Right cardiac atrium (tissue), 5 donors: ENCODE data around the gene PNPLA2. TPM values are rescaled to one million over a fixed set of nuclear protein-coding genes. Genes with fewer than 3 reads are reported as not detected.

ENCODE experiments used
- ATAC-seq, 2 donors: fragments of 200-7000 bp; cut with Tn5 transposase; one replicate each; pipeline versions ENCODE4 v1.8.0 to v1.9.1; 2020; ENCODE audit warnings: moderate library complexity in 2 of 2, mild to moderate bottlenecking in 1 of 2
- DNase-seq, 3 donors: peaks; one replicate each; pipeline ENCODE4 v3.0.0-alpha.2; 2020
- H3K27ac ChIP-seq: one replicate; pipeline ENCODE4 v1.5.1; 2013; ENCODE audit warnings: mild to moderate bottlenecking, low read length, control low read depth, moderate library complexity
- H3K27me3 ChIP-seq: one replicate; pipeline ENCODE4 v1.6.1; 2013; ENCODE audit not compliant: control insufficient read depth, insufficient read depth
- H3K4me1 ChIP-seq: one replicate; pipeline ENCODE4 v1.6.1; 2013; ENCODE audit warnings: low read length; ENCODE audit not compliant: control insufficient read depth, insufficient read depth
- H3K4me3 ChIP-seq: one replicate; pipeline ENCODE4 v1.5.1; 2013; ENCODE audit warnings: low read length, control low read depth
- H3K9me3 ChIP-seq: one replicate; pipeline ENCODE4 v1.6.1; 2013; ENCODE audit warnings: low read length; ENCODE audit not compliant: control insufficient read depth
- WGBS: extraction: QIAGEN DNeasy Blood & Tissue Kit; methylation state at CpG from one replicate; pipeline ENCODE4 v1.1.7; 2013; 5-methylcytosine and 5-hydroxymethylcytosine counted together
- intact Hi-C, 4 donors: fragments of 100-400 bp; cut with DNase I; formaldehyde crosslinking; loops; one replicate each; pipeline versions ENCODE4 v1.11.0 to v1.14.0; 2022 to 2023
- polyA plus RNA-seq: library from polyadenylated mRNA; stranded (reverse); fragments of 200-250 nt; gene quantifications from one replicate; pipeline ENCODE4 v1.2.3, GENCODE V29; 2013
- total RNA-seq, 4 donors: library from RNA; stranded (reverse); fragmentation: NEBNext Ultra II Directional; extraction: Animal tissue kit (Norgen Biotek cat#: 25700); gene quantifications; one replicate each; pipeline ENCODE4 v1.2.1, GENCODE V29; 2021
- donor health status: healthy with polysubstance abuse.
- donor health status: DM: no; HTN: yes; CAD: no.
- donor health status: DM: no; HTN: no; CAD: no.
- donor health status: DM: no; HTN: yes; CAD: no; lungs with severe emphysema.
- donor health status: DM: yes; HTN: yes; CAD: no.

Gene PNPLA2
- total and polyA plus RNA-seq, 5 donors = 145 to 193 (median 176) TPM

DNA sequence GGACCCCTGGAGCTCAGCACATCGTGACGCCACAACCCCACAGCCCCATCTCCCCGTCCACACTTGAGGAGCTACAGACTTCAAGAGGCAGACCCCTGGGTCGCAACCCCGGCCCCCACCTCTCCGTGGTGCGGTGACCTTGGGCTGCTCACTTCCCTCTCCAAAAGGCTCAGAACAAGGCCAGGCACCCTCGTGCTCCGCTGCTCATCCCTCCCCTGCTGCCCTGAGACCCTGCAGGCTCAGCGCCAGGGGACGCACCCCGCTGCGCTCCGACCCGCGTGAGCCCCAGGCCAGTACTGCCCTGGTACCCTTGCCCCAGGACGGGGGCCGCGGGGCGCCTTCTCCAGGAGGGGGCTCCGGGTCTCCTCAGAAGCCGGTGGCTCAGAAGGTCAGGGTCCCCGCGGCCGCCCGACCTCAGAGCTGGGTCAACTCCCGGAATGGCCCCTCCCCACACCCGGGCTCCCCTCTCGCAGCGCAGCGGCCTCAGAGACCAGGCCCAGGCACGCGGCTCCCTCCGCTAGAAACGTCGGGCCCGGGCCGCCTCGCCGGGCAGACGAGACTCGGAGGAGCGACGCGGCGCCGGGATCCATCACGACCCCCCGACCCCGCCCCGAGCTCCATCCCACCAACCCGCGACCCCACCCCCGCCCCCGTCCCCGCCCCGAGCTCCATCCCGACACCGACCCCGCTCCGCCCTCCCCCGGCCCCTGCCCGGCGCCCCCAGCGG is 42.0 kb upstream of the PNPLA2 start:
- peak overlapping the region; percentile 67 for H3K4me3 ChIP-seq
- ATAC-seq (peak; percentile 28 to 31), DNase-seq (peak; percentile 39 to 70 (median 69))
- H3K4me1 ChIP-seq = peaks cover 9% of the 10 kb centered on the region
- 1% methylated on average over 65 of the region's 65 CpGs for WGBS
- intact Hi-C loops = no loop called here
- H3K27me3 ChIP-seq = no peaks in the 10 kb centered on the region
- H3K27ac ChIP-seq = peak overlapping the region; percentile 59
- no peaks in the 10 kb centered on the region for H3K9me3 ChIP-seq

DNA sequence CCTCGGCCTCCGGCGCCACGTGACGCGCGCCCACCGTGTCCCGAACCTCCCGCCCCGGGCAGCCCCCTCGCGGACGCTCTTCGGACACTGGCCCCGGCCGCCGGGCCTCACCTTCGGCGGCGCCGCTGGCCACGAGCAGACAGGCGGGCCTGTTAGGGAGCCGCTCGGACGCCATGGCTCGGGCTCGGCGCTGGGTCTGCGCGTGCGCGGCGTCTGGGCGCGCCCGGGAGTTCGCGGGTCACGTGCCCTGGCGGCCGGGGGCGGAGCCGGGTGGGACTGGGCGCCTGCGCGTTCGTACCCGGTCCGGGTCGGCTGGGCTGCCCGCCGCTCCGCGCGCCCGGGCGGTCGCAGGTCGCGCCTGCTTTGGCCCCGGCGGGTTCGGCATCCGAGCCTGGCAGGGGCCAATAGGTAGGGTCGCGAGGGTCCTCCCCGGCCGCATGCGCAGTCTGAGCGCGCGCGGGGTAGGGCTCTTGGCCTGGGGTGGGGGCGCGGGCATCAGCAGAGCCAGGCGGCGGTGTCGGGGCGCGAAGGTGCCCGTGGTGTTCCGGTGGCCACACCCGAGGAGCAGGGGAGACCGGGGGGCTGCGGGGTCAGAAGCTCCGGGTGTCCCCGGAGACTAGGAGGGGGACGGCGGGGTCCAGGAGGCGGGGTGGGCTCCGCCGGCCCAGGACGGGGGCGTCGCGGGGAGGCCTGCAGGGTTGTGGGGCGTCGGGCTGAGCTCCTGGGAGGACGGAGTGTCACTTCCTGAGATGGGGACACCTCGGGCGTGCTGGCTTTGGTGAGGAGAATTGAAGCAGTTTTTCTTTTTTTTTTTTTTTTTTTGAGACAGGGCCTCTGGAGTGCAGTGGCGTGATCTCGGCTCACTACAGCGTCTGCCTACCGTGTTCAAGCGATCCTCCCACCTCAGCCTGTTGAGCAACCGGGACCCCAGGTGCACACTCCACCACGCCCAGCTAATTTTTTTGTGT is 41.1 kb upstream of the PNPLA2 start, which contains the start of gene GATD1:
GATD1 (minus strand) TSS at position 200 of the 968 bp plus-strand sequence; CDS start at position 175, 25 bp downstream.
- DNase-seq (peak; percentile 94 to 98 (median 98)), ATAC-seq (peak; percentile 88 to 89)
- intact Hi-C loops = no loop called here
- 1% methylated on average over 110 of the region's 110 CpGs for WGBS
- H3K9me3 ChIP-seq = no peaks in the 10 kb centered on the region
- H3K4me3 ChIP-seq = peak within 1 kb of the TSS; percentile 67
- H3K27ac ChIP-seq = peak within 1 kb of the TSS; percentile 60
- H3K4me1 ChIP-seq = peaks cover 9% of the 10 kb centered on the region
- no peaks in the 10 kb centered on the region for H3K27me3 ChIP-seq

DNA sequence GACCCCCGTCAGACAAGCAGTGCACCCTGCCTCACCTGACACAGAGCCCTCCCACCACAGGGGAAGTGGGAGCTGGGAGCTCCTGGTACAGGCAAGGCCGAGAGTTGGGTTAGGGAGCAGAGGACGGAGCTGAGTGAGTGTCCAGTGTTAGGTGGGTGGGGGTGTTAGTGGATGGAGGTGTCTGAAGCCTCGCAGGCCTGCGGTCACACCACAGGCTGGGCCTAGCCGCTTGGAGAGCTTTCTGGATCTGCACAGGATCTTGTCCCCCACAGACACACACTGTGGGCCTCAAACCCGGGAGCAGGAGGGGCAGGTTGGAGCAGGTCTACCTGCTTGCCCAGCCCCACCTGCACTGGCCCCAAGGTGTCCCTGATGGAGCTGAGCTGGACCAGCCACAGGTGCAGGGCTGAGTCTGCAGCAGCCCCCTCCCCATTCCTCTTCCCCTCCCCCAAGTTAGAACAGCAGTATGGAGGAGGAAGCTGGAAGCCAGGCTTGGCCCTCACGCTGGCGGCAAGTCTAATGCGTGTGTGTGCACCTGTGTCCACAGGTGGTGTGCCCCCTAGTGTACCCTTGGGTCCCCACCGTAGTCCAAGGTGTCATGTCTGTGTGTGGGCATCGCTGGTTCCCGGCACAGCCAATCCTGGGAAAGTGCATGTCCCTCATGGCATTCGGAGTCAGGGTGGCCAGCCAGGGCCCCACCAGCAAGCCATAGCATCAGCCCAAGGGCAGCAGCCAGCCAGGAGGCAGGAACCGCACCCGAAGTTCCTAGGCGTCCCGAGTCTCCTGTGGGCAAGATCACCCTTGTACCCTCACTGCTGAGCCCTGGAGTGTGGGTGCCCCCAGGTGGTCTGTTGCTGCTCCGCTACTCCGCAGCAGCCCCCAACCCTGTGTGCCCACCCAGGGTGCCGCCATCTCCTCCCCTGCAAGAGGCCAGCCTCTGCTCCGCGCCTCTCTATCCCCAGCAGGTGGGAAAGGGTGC is 39.4 kb upstream of the PNPLA2 start:
- Histone ChIP-seq H3K27me3 (no peaks in the 10 kb centered on the region), H3K27ac (no peak overlapping the region), H3K4me3 (no peak overlapping the region), H3K4me1 (peaks cover 9% of the 10 kb centered on the region), H3K9me3 (no peaks in the 10 kb centered on the region)
- WGBS = 92% methylated on average over 23 of the region's 23 CpGs
- ATAC-seq (no peak), DNase-seq (peak in 2 of 3 donors; percentile 14 to 60)
- intact Hi-C loops = no loop called here

DNA sequence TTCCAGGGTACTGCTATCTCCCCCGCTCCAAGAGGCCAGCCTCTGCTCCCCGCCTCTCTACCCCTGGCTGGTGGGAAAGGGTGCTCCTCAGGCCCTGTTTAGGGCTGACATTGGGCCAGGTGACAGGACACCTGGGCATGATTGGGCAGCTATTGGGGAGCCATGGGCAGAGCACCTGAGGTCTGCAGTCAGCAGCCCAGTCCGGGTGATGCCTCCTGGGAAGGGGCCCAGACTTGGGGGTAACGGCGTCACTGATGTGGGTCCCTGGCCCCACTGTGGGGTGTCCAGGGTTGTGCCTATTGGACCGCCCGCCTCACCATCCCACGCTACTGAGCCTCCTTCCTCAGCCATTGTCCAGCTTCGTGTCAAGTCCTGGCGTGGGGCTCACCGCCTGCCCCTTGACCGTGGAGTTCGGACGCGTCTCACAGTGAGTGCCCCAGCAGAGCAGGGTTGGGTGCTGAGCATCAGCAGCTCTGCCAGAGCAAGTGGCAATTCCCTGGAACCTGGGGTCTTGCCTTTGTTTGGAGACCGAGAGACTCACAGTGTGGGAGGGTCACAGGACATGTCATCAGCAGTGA is 38.7 kb upstream of the PNPLA2 start:
- H3K27ac ChIP-seq = no peak overlapping the region
- H3K4me3 ChIP-seq = no peak overlapping the region
- H3K4me1 ChIP-seq = peaks cover 9% of the 10 kb centered on the region
- peak in 2 of 3 donors; percentile 15 to 43 for DNase-seq
- WGBS = 94% methylated on average over 16 of the region's 16 CpGs
- no peaks in the 10 kb centered on the region for H3K27me3 ChIP-seq
- intact Hi-C loops = no loop called here
- ATAC-seq = no peak
- H3K9me3 ChIP-seq = no peaks in the 10 kb centered on the region

DNA sequence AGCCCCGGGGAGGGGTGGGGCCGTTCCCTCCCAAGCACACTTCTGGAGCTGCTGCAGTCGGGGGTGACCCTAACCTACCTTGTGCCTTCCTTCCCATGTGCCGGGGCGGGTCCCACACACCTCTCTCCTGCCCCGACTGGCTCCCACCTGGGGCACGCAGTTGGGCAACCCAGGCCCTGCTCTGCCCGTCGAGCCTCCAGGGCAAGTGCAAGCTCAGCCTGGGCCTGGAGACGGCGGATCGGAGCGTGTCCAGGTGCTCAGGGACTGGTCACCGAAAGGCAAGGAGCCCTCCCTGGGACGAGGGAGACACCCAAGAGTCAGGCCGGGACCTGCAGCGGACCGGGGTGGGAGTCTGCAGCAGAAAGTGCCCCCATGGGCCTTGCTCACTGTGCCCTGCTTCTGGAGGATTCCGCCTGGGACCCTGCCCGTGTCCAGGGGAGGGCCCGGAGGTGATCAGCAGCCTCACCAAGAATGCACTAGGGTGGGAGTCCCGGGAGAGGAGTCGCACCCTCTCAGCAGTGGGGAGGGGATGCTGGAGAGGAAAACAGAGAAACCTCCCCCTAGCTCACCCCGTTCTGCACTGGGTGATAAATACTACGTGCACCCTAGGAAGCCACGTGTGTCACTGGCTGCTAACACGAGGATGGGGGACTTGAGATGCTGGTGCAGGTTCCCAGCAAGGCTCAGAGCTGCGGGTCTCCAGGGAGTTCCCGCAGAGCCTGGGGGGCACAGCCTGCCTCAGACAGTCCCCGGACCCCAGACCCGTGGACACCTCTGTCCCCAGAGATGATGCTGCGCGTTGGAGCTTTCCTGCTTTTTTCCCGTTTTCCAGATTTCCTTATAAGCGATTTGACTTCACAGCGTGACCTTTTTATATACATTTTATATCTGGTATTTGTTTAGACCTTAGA is 36.2 kb upstream of the PNPLA2 start:
- no peaks in the 10 kb centered on the region for H3K27me3 ChIP-seq
- no peak overlapping the region for H3K27ac ChIP-seq
- peaks cover 3% of the 10 kb centered on the region for H3K4me1 ChIP-seq
- no peaks in the 10 kb centered on the region for H3K9me3 ChIP-seq
- 73% methylated on average over 36 of the region's 36 CpGs for WGBS
- DNase-seq = no peak
- no peak for ATAC-seq
- intact Hi-C loops = no loop called here
- H3K4me3 ChIP-seq = no peak overlapping the region

DNA sequence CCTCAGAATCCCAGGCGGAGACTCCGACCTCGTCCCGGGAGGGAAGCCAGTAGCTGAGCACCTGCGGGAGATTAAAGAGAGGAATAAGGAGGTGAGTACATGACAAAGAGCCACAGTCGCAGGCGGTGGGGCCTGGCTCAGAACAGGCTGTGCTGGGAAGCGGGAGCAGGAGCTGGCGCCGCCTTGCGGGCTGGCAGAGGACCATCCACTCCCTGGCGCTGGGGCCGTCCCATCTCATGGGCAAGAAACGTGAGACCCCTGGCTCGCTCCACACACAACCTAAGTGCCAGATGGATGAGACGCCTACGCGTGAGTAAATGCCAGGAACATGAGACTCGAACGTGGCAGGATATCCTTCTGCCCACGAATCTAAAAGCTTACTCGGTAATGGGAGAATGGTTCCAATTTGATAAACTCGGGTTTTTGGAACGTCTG is 35.1 kb upstream of the PNPLA2 start:
- WGBS = 16% methylated on average over 24 of the region's 24 CpGs
- ATAC-seq (peak; percentile 79), DNase-seq (peak; percentile 78 to 92 (median 91))
- intact Hi-C loops = no loop called here
- no peak overlapping the region for H3K4me3 ChIP-seq
- no peaks in the 10 kb centered on the region for H3K27me3 ChIP-seq
- H3K9me3 ChIP-seq = no peaks in the 10 kb centered on the region
- no peaks in the 10 kb centered on the region for H3K4me1 ChIP-seq
- no peak overlapping the region for H3K27ac ChIP-seq

DNA sequence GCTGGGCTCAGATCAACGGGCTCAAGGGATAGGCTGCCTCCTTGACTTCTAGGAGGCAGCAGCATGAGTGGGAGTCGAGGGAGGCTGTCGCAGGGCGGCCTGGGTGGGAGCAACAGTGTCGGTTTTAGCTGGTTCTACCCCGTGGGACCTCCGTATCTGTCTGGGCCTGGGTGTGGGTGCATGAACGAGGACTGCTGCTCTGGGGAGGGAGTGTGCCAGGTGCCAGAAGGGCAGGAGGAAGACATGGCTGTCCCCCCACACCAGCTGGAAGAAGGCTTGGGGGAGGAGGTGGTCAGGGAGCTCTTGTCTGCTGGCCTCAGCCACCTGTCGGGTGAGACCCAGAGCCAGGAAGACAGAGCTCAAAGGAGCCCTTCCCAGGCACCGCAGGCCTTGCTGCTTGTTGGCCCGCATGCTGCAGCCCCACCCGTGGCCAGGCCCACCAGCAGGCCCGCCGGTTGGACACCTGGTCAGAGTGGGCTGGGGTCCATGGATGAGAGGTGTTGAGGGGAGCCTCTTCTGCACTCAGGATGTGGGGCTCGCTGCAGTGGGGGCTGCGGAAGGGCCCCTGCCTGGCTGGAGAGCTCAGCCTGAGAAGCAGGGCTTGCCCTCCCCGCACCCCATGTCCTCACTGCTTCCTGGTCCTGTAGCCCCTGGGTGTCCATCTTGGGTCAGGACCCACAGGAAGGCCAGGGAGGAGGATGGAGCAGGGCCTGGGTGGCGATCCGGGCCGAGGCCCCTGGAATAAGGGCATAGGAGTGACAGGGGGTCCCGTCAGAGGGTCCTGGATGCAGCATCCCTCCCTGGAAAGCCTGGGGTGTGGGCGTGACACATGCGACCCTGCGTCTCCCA is 32.3 kb upstream of the PNPLA2 start:
- H3K4me3 ChIP-seq = no peak overlapping the region
- H3K27ac ChIP-seq = no peak overlapping the region
- intact Hi-C loops = no loop called here
- no peaks in the 10 kb centered on the region for H3K9me3 ChIP-seq
- no peaks in the 10 kb centered on the region for H3K4me1 ChIP-seq
- WGBS = 77% methylated on average over 24 of the region's 24 CpGs
- ATAC-seq (no peak), DNase-seq (peak in 1 of 3 donors; percentile 39)
- no peaks in the 10 kb centered on the region for H3K27me3 ChIP-seq

DNA sequence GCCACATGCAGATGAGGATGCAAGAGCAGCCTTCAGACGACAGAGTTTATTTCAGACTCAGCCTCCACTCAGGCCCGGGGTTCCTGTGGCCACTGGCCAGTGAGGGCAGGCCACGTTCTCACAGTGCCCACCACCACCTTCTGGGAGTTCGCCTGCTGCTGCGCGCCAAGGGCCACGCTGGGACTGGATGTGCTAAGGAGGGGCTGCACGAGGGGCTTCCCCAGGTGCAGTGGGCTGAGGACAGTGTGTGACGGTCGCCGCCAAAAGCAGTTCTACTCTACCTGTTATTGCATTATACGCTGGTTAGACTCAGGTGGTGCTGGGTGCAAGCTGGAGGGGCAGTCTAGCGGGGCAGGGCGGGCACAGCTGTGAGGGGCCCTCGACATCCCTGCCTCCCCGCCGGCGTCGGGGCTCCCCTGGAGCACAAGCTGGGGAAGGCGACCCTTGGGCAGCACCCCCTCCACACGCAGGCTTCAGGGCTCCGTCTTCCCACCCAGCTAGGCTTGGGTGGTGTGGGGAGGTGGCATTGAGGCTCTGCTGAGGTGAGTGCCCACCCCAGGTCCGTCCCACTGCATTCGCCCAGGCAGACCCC is 31.5 kb upstream of the PNPLA2 start:
- no peak for ATAC-seq
- no peak overlapping the region for H3K27ac ChIP-seq

More for the DNA sequence above, 31.5 kb upstream of the PNPLA2 start:
- Histone ChIP-seq H3K27me3 (no peaks in the 10 kb centered on the region), H3K4me1 (no peaks in the 10 kb centered on the region), H3K4me3 (no peak overlapping the region), H3K9me3 (no peaks in the 10 kb centered on the region)
- intact Hi-C loops = no loop called here
- DNase-seq = no peak
- WGBS = 88% methylated on average over 24 of the region's 24 CpGs
